ENCODE measurements around the gene SLC25A38.
"Not testable (repeated sequence)": the region's sequence is repeated elsewhere in the genome, so short reads cannot be mapped to it uniquely, and the experiment has no call there.

SLC25A38 gene

DNA sequence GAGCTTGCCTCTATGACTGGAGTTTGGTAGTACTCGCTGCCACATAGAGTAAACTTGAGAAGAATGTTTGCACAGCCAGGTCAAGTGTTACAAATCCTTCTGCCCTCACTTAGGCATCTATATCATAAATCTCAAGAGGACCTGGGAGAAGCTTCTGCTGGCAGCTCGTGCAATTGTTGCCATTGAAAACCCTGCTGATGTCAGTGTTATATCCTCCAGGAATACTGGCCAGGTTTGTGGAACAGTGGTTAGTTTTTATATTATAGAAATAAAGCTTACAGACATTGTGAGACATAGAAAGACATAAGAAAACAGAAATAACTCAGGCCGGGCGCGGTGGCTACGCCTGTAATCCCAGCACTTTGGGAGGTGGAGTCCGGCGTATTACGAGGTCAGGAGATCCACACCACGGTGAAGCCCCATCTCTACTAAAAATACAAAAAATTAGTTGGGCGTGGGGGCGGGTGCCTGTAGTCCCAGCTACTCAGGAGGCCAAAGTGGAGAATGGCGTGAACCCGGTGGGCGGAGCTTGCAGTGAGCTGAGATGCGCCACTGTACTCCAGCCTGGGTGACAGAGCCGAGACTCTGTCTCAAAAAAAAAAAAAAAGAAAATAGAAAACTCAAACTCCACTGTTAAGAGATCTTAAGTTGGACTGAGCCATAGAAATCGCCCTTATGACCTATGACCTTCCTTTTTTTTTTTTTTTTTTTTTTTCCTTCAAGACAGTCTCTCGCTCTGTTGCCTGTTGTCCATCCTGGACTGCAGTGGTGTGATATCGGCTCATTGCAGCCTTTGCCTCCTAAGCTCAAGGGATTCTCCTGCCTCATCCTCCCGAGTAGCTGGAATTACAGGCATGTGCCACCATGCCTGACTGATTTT is 25.6 kb downstream of the SLC25A38 start:
- no peak for DNase-seq

- no peak for DNase-seq
Measured at GRCh38 chr3:39409514-39410136, 26.5 kb downstream of the SLC25A38 start.

DNA sequence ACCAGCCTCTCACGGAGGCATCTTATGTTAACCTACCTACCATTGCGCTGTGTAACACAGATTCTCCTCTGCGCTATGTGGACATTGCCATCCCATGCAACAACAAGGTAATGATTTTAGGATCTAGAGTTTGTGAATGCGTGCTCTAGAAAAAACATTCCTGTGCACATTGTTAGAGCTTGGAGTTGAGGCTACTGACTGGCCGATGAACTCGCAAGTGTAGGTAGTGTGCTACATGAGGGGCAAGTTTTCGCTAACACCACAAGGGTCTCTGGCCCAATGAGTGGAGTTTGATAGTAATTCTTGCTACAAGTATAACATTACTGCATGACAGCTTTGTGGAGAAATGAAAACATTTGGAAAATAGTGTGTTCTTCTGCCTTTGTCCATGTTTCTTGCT is 27.7 kb downstream of the SLC25A38 start:
- DNase-seq, result no peak

DNA sequence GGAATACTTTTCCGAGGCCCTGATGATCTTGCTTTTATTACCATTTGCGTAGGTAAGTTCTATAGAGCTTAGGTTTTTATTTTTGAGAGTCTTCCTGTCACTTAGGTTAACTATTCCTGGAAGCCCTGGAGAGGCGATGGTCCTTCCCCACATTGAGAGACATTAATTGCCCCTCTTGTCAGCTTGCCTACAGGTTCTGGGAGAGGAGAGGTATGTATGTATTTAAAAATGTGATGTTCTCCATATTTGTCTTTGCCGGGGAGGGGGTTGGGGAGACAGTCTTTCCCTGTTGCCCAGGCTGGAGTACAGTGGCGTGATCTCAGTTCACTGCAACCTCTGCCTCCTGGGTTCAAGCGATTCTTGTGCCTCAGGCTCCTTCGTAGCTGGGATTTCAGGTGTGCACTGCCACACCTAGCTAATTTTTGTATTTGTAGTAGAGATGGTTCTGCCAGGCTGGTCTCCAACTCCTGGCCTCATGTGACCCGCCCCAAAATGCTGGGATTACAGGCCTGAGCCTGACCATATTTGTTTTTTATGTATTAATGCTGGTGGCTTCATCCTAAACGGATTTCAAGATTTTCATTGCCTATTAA is 29.6 kb downstream of the SLC25A38 start:
- DNase-seq, result no peak

DNA sequence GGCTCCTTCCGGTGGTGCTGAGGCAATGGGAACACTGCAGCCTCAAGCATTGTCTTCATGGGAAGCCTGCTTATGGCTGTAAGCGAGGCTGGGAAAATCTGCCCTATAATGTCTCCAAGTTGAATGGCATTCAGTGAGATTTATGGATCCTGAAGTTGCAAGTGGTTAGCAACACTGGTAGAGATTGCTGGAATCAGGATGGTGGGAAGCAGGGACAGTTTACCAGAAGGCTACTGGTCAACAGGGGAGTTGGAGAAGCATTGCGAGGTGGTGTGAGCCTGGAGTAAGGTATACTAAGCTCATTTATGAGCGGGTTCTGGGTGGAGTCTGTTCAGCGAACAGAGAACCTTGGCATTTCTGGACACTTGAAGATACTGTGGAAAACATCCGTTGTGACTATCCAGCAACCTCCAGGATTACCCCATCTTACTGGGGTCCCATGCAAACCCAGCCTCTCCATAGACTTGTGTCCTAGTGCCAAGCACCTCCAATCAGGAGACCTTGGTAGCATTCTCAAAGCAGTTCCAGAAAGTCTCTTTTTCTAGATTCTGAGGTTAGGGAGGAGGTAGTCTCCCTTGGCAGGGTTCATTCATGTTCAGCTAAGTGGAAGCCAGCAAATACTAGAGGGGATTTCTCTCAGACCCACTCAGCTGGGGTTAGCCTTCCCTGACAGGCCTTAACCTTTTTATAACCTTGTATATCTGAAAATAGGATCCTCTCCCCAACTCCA is 30.7 kb downstream of the SLC25A38 start:
- peak; percentile 9 for DNase-seq

DNA sequence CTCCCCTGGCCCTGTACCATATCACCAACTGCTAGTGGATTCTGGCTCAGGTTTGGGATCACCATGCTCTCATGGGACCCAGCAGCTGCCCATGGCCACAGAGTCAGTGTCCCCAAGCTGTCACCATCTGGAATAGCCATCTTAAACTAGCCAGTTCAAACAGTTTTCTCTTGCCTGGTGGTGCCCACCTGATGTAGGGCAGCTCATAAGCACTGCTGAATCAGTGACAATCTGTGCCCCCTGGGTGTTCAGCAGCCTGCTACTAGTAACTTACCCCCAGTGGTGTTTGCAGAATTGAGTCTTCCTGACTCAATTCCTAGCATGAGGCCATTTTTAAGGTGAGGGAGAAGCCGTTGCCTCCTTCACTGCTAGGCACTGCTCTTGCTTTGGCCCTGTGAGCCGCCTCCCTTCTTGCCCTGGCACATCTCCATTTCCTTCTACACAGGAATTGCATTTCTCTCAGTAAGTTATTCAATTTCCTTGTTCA is 31.3 kb downstream of the SLC25A38 start:
- DNase-seq, result peak; percentile 22

- not testable (repeated sequence) for DNase-seq
Measured at GRCh38 chr3:39415302-39415701, 32.1 kb downstream of the SLC25A38 start.

- DNase-seq, result no peak
Measured at GRCh38 chr3:39415983-39416382, 32.8 kb downstream of the SLC25A38 start.

- DNase-seq, result not testable (repeated sequence)
Measured at GRCh38 chr3:39416998-39417397, 33.8 kb downstream of the SLC25A38 start.

DNA sequence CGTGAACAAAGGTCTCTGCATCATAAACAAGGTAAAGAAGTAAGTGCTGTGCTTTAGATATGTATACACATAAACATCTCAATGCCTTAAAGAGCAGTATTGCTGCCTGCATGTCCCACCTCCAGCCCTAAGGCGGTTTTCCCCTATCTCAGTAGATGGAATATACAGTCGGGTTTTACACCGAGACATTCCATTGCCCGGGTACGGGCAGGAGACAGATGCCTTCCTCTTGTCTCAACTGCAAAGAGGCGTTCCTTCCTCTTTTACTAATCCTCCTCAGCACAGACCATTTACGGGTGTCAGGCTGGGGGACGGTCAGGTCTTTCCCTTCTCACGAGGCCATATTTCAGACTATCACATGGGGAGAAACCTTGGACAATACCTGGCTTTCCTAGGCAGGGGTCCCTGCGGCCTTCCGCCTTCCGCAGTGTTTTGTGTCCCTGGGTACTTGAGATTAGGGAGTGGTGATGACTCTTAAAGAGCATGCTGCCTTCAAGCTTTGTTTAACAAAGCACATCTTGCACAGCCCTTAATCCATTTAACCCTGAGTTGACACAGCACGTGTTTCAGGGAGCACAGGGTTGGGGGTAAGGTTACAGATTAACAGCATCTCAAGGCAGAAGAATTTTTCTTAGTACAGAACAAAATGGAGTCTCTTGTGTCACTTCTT is 35.5 kb downstream of the SLC25A38 start:
- not testable (repeated sequence) for DNase-seq

DNA sequence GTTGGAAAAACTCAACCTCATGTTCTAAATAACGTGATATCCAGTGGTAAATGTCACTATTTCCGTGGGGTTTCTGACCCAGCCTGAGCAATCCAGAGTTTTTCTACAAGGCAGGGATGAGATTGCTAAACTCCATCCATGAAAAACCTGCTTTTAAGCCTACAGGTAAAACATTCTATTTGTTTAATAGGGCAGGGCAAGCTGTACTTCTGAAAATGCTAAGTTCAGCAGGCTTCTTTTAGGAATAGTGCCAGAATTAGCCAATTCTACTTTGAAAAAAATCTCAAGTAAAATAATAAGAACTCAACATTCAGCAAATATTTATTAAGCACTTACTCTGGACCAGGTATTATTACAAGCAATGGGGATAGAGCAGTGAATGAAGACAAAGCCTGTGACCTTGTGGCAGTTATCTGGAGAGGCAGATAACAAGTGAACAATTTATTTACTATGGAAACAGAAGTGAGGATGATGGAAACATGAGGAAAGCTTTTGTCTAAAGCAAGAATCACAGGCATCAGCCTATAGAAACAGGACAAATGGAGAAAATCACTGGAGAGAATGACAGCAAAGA is 36.7 kb downstream of the SLC25A38 start:
- DNase-seq, result no peak

- DNase-seq, result no peak
Measured at GRCh38 chr3:39420543-39420942, 37.4 kb downstream of the SLC25A38 start.

DNA sequence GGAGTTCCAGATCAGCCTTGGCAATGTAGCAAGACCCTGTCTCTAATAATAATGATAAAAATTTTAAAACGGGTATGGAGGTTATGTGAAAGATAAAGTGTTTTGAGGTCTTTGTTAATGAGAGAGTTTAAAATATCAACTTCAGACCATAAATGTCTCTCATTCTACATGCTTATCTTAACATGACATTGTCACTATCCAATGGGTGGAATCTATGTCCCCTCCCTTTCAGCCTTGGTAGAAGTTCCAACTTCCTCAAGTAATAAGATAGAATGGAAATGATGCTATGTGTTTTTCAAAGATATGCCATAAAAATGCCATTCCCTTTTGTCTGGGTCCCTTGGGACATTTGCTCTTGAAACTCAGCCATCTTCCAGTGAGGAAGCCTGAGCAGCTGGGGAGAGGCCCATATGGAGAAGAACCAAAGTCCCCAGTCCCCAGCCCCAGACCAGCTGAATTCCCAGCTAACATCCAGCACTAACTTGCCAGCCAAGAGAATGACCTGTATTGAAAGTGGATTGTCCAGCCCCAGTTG is 40.3 kb downstream of the SLC25A38 start:
- DNase-seq, result peak; percentile 22

DNA sequence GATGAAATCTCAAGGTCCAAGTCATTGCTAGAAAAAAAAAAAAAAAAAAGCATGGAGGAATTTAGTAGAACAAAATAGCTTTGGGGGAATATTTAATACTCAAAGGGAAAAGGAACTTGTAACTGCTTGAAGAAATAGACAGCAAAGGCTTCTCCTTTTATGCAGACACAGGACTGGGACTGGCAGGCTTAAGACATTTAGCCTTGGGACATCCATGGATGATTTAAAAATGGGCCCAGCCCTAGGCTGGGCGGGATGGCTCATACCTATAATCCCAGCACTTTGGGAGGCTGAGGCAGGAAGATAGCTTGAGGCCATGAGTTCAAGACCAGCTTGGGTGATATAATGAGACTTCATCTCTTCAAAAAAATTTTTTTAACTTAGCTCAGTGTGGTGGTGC is 43.1 kb downstream of the SLC25A38 start:
- no peak for DNase-seq

GRCh38 chr3:39427506-39427905 is 44.3 kb downstream of the SLC25A38 start:
- DNase-seq, result no peak

DNA sequence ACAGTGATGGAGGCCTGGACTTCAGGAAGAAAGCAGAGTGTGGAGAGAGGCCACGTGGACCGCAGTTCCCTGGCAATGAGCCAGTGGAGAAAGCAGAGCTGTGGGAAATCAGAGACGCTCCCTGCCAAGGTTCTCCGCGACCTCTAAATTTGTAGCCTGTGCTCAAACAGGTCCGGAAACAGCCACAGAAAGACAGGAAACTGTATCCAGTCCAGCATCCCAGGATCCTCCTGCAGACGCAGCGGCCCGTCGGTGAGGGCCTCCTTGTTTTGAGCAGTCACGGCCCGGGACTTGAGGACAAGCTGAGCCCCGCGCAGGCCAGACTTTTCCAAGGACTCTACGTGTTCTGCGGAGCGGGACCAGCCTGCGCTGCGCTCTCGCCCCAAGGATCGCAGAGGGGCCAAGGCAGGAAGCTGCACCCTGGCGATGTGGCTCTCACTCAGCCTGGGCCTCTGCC is 45.6 kb downstream of the SLC25A38 start:
- peak; percentile 18 for DNase-seq

GRCh38 chr3:39429466-39429865 is 46.3 kb downstream of the SLC25A38 start:
- DNase-seq, result no peak

DNA sequence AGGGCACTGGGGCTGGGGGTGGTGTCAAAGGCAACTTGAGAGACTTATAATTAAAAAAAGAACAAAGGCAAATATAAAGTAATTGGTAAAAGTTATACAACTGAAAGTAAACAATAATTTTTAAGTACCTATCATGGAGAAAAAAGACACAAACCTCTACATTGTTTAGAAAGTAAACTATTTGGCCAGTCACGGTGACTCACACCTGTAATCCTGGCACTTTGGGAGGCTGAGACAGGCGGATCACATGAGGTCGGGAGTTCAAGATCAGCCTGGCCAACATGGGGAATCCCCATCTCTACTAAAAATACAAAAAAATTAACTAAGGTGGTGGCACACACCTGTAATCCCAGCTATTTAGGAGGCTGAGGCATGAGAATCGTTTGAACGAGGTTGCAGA is 49.2 kb downstream of the SLC25A38 start:
- DNase-seq, result no peak

DNA sequence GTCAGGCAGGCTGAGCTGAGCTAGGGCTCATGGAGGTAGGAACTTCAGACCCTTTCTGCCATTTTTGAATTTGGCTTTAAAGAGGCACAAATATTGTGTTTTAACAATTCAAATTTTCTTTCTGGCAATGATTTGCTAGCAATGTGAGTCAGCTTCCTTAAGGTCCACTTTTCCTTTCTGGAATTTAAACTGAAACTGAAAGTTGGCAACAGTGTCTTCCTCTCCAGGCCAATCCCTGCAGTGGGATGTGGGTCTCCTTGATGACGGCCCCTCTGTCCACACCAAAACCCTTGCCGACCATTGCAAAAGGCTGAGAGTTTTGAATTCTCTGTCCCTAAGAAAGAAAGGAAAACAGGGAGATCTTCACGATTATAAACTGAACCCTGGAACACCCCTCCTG is 50.5 kb downstream of the SLC25A38 start:
- DNase-seq, result peak; percentile 38

GRCh38 chr3:39434574-39434973 is 51.4 kb downstream of the SLC25A38 start:
- peak; percentile 33 for DNase-seq

DNA sequence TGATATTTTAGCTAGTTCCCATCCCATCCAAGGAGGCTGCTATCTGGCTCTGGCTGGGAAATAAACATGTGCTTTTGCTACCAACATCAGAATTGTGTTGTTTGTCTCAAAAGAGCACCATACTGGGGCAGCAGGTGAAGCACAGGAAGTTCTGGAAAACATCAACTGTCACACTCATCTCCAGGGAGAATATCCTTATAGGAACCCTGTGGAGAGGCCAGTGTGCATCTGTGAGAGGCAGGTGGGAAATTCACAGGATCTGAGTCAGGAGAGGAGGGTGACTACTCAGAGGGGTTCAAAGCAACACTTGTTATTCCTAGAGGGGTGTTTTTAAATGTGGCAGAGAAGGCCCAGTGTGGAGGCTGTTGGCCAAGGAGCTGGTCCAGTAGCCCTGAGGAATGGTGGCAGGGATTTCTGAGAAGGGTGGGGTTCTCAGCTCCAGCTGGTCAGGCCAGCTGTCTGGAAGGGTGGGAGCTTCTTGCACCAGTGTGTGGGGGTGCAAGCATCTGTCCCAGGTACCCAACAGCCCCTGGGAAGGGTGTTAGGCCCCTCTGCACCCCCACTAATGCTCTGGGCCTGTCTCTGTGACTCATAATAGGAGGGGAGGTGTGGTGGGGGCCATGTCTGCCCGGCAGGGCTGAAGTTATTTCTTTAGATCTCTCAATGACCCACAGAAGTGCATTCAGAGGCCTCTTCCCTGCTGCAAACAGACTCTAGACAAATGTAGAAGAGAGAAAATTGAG is 52.0 kb downstream of the SLC25A38 start:
- no peak for DNase-seq

Measured in fibroblast of skin of right biceps (primary cell).